Left lung (tissue), 10 donors: ENCODE results near the gene IVNS1ABP. TPM values are rescaled to one million over a fixed set of nuclear protein-coding genes. Genes with fewer than 3 reads are reported as not detected.

Experiments
- ATAC-seq: fragments of 200-7000 bp; cut with Tn5 transposase; one replicate; pipeline ENCODE4 v1.9.1; 2020; ENCODE audit warnings: moderate library complexity
- DNase-seq, 4 donors: peaks; one replicate each; pipeline ENCODE4 v3.0.0-alpha.2; 2013 to 2020
- H3K27ac ChIP-seq, 2 donors: fragments of 200-600 bp; sonication (generic) in 1 of 2; one replicate each; pipeline versions ENCODE4 v1.5.0 to v1.8.0; 2020 to 2021
- H3K27me3 ChIP-seq, 2 donors: fragments of 200-600 bp; sonication (generic) in 1 of 2; one replicate each; pipeline versions ENCODE4 v1.5.0 to v1.8.0; 2020 to 2021
- H3K36me3 ChIP-seq, 2 donors: fragments of 200-600 bp; sonication (generic) in 1 of 2; one replicate each; pipeline versions ENCODE4 v1.5.0 to v1.8.0; 2020 to 2021
- H3K4me1 ChIP-seq, 2 donors: fragments of 200-600 bp; one replicate each; pipeline ENCODE4 v1.8.0; 2021
- H3K4me3 ChIP-seq, 2 donors: fragments of 200-600 bp; sonication (generic) in 1 of 2; one replicate each; pipeline versions ENCODE4 v1.5.0 to v1.8.0; 2020 to 2021; ENCODE audit warnings: mild to moderate bottlenecking in 1 of 2
- H3K9me3 ChIP-seq, 2 donors: fragments of 200-600 bp; sonication (generic) in 1 of 2; one replicate each; pipeline versions ENCODE4 v1.5.0 to v1.8.0; 2020 to 2021
- CTCF ChIP-seq, 2 donors: fragments of 200-600 bp; sonication (generic) in 1 of 2; IDR thresholded peaks; one replicate each; pipeline versions ENCODE4 v1.5.0 to v1.8.0; 2021; ENCODE audit warnings: antibody characterized with exemption in 2 of 2
- intact Hi-C, 2 donors: fragments of 100-400 bp; cut with DNase I; formaldehyde crosslinking; loops; one replicate each; pipeline versions ENCODE4 v1.11.2 to v1.14.2; 2022
- polyA plus RNA-seq, 6 donors: library from polyadenylated mRNA; unstranded; fragments of 120-200 nt; gene quantifications; one replicate each; pipeline ENCODE4 v1.2.1, GENCODE V29; 2013; ENCODE audit not compliant: insufficient read length in 6 of 6
- total RNA-seq, 2 donors: library from RNA; stranded (reverse); fragmentation: NEBNext Ultra II Directional; extraction: Animal tissue kit (Norgen Biotek cat#: 25700); gene quantifications; one replicate each; pipeline ENCODE4 v1.2.1, GENCODE V29; 2021
- donor health status: DM: no; HTN: yes; CAD: no.
- donor health status: DM: no; HTN: no; CAD: no.

Gene IVNS1ABP
- total and polyA plus RNA-seq, 8 donors = 74.3 to 215 (median 174) TPM

- ATAC-seq (peak; percentile 30), DNase-seq (no peak)
- intact Hi-C loops = no loop called here
- Histone ChIP-seq H3K36me3 (peaks cover 0 to 9% of the 10 kb centered on the region in 2 donors), H3K4me1 (no peaks in the 10 kb centered on the region), H3K27ac (no peak overlapping the region), H3K27me3 (no peaks in the 10 kb centered on the region), H3K9me3 (no peaks in the 10 kb centered on the region), H3K4me3 (no peak overlapping the region)
- no peak for TF ChIP-seq CTCF (IDR thresholded peaks at IDR 0.05)
These were observed 32.3 kb downstream of the IVNS1ABP start for GRCh38 chr1:185284533-185285276.

GRCh38 chr1:185284116-185284515, 32.9 kb downstream of the IVNS1ABP start:
- DNase-seq (no peak), ATAC-seq (no peak)
- Histone ChIP-seq H3K9me3 (no peaks in the 10 kb centered on the region), H3K4me3 (no peak overlapping the region), H3K27me3 (no peaks in the 10 kb centered on the region), H3K36me3 (peaks cover 0 to 9% of the 10 kb centered on the region in 2 donors), H3K27ac (no peak overlapping the region), H3K4me1 (no peaks in the 10 kb centered on the region)
- no peak for TF ChIP-seq CTCF (IDR thresholded peaks at IDR 0.05)
- intact Hi-C loops = no loop called here

GRCh38 chr1:185281245-185281644, 35.8 kb downstream of the IVNS1ABP start:
- ATAC-seq (no peak), DNase-seq (no peak)
- Histone ChIP-seq H3K4me1 (no peaks in the 10 kb centered on the region), H3K36me3 (peaks cover 0 to 19% of the 10 kb centered on the region in 2 donors), H3K27me3 (no peaks in the 10 kb centered on the region), H3K9me3 (no peaks in the 10 kb centered on the region), H3K4me3 (no peak overlapping the region), H3K27ac (no peak overlapping the region)
- intact Hi-C loops = no loop called here
- TF ChIP-seq CTCF (IDR thresholded peaks at IDR 0.05) = no peak

- no peak overlapping the region for H3K4me3 ChIP-seq
- intact Hi-C loops = no loop called here
- ATAC-seq = no peak
- DNase-seq = no peak
- peaks cover 0 to 19% of the 10 kb centered on the region in 2 donors for H3K36me3 ChIP-seq
- H3K4me1 ChIP-seq = no peaks in the 10 kb centered on the region
- H3K9me3 ChIP-seq = no peaks in the 10 kb centered on the region
- no peak overlapping the region for H3K27ac ChIP-seq
- TF ChIP-seq CTCF (IDR thresholded peaks at IDR 0.05) = no peak
- no peaks in the 10 kb centered on the region for H3K27me3 ChIP-seq
These were observed 36.5 kb downstream of the IVNS1ABP start for GRCh38 chr1:185280589-185280988.

GRCh38 chr1:185279571-185279970, 37.5 kb downstream of the IVNS1ABP start:
- peaks cover 0 to 19% of the 10 kb centered on the region in 2 donors for H3K36me3 ChIP-seq
- no peak for ATAC-seq
- no peak overlapping the region for H3K27ac ChIP-seq
- no peaks in the 10 kb centered on the region for H3K9me3 ChIP-seq
- no peak for DNase-seq
- no peak for TF ChIP-seq CTCF (IDR thresholded peaks at IDR 0.05)
- H3K4me1 ChIP-seq = no peaks in the 10 kb centered on the region
- no peaks in the 10 kb centered on the region for H3K27me3 ChIP-seq
- no peak overlapping the region for H3K4me3 ChIP-seq
- intact Hi-C loops = no loop called here
